ENCODE data around the gene CTLA4. TPM values are rescaled to one million over a fixed set of nuclear protein-coding genes. Genes with fewer than 3 reads are reported as not detected.

The CTLA4 gene
- total and polyA plus RNA-seq, 2 experiments from 2014 or later, result not detected

DNA sequence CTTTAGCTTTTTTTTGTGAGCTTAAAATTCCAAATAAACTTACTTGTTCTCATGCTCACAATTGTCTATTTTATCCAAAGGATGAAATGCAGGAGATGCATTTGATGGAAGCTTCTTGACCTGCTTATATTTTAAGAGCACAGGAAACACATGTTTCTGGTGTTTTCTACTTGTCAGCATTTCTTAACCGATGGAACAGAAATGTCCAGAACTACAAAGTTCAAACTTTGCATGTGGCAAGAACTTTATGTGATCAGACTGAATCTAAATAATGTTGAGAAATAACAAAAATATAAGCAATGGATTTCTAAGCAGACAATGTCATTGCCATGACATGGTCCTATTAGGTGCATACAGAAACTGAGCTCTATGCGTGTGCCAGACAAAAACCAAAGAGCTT is 9.9 kb upstream of the CTLA4 start (continued):
- TF ChIP-seq, protein P1, sequence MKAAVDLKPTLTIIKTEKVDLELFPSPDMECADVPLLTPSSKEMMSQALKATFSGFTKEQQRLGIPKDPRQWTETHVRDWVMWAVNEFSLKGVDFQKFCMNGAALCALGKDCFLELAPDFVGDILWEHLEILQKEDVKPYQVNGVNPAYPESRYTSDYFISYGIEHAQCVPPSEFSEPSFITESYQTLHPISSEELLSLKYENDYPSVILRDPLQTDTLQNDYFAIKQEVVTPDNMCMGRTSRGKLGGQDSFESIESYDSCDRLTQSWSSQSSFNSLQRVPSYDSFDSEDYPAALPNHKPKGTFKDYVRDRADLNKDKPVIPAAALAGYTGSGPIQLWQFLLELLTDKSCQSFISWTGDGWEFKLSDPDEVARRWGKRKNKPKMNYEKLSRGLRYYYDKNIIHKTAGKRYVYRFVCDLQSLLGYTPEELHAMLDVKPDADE (IDR thresholded peaks at IDR 0.05), result no peak

DNA sequence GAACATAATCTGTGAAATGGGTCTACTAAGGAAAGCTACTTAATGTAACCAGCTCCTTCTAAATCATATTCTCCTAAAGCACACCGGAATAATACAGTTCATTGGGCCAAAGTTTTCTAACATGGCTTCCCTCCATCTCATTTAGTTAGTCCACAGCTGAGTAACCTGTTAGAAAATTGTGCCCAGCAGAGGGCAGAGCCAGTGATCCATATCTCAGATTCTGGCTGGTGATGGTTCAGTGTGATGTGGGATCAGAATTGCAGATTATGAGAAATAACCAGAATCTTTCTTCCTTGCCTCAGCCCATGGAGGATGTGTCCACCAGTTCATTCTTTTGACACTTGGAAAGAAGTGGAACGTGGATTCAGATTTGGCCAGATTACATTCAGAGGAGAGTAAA is 9.4 kb upstream of the CTLA4 start:
- Histone ChIP-seq H3F3A (replicated peaks; ENCODE audit: low read depth) (no peaks in the 10 kb centered on the region), H3K79me2 (replicated peaks; ENCODE audit: insufficient read depth) (no peaks in the 10 kb centered on the region), H3K4me1 (ENCODE audit: insufficient read depth) (no peaks in the 10 kb centered on the region), H2AFZ (peak overlapping the region; percentile 1; the same call in 1 of the 2 replicates), H3K4me2 (no peak overlapping the region), H3K36me3 (ENCODE audit: insufficient read depth) (no peaks in the 10 kb centered on the region), H3K27ac (ENCODE audit: low read depth) (no peak overlapping the region), H3K27me3 (ENCODE audit: insufficient read depth) (no peaks in the 10 kb centered on the region), H3K4me3 (no peak overlapping the region), H4K20me1 (replicated peaks; ENCODE audit: insufficient read depth) (no peaks in the 10 kb centered on the region; the same call in 1 of the 2 replicates), H3K9me2 (ENCODE audit: insufficient read depth) (no peaks in the 10 kb centered on the region)
- Mint-ChIP-seq H3K9me3 (no peaks in the 10 kb centered on the region), H3K4me1 (no peaks in the 10 kb centered on the region; the same call in 2 of the 3 replicates), H3K27me3 (ENCODE audit: insufficient read depth, low read depth, poor library complexity) (no peaks in the 10 kb centered on the region), H3K4me3 (no peak overlapping the region), H3K27ac (no peak overlapping the region), H3K36me3 (ENCODE audit: low read depth) (no peaks in the 10 kb centered on the region)
- ATAC-seq, result no peak
- TF ChIP-seq, protein P2, sequence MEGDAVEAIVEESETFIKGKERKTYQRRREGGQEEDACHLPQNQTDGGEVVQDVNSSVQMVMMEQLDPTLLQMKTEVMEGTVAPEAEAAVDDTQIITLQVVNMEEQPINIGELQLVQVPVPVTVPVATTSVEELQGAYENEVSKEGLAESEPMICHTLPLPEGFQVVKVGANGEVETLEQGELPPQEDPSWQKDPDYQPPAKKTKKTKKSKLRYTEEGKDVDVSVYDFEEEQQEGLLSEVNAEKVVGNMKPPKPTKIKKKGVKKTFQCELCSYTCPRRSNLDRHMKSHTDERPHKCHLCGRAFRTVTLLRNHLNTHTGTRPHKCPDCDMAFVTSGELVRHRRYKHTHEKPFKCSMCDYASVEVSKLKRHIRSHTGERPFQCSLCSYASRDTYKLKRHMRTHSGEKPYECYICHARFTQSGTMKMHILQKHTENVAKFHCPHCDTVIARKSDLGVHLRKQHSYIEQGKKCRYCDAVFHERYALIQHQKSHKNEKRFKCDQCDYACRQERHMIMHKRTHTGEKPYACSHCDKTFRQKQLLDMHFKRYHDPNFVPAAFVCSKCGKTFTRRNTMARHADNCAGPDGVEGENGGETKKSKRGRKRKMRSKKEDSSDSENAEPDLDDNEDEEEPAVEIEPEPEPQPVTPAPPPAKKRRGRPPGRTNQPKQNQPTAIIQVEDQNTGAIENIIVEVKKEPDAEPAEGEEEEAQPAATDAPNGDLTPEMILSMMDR (conservative IDR thresholded peaks at IDR 0.05; ENCODE audit: low read depth in 2 of 2), result peak; percentile 39 to 42
- TF ChIP-seq JUNB (IDR thresholded peaks at IDR 0.05; ENCODE audit: unreplicated experiment), result no peak
- TF ChIP-seq EZH2 (IDR thresholded peaks at IDR 0.05; ENCODE audit: low read depth, unreplicated experiment), result no peak
- TF ChIP-seq ZNF114 (CRISPR knock-in tag; IDR thresholded peaks at IDR 0.05), result no peak
- DNase-seq (ENCODE audit: low spot score), result peak; percentile 11

DNA sequence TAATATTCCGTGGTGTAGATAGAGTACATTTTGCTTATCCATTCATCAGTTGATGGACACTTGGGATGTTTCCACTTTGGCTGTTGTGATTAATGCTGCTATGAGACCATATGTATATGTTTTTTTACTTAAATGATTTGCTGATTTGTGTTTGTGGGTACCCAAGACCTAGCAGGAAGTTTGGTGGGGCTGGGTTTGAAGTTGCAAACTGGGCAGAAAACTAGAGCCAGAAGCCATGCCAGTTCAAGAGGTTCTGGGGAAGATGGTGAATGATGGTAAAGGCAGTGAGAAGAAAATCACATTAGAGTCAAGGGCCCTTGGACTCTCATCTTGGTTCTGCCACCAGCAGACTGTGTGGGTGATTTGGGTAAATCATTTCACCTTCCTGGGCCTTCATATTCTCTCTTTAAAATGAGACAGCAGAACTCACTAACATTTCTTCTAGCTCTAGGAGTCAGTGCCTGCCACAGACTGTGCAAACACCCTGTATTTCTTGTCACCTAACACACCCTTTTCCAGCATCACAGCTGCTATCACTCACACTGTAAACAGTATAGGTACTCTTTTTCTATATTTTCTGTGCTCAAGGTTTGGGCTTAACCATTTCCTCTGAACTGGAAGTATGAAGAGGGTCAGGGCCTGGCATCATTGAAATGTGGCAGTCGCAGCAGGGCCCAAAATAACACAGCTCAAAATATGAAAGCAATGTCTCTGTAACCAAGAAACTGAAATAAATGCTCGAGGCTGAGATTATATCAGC is 8.4 kb upstream of the CTLA4 start:
- Histone ChIP-seq H3K4me1 (ENCODE audit: insufficient read depth) (no peaks in the 10 kb centered on the region), H3K79me2 (replicated peaks; ENCODE audit: insufficient read depth) (no peaks in the 10 kb centered on the region), H3F3A (replicated peaks; ENCODE audit: low read depth) (no peaks in the 10 kb centered on the region), H4K20me1 (replicated peaks; ENCODE audit: insufficient read depth) (no peaks in the 10 kb centered on the region; the same call in 1 of the 2 replicates), H3K9me2 (ENCODE audit: insufficient read depth) (no peaks in the 10 kb centered on the region), H3K27ac (ENCODE audit: low read depth) (no peak overlapping the region), H3K4me2 (no peak overlapping the region), H3K4me3 (no peak overlapping the region), H2AFZ (no peak overlapping the region), H3K27me3 (ENCODE audit: insufficient read depth) (no peaks in the 10 kb centered on the region), H3K36me3 (ENCODE audit: insufficient read depth) (no peaks in the 10 kb centered on the region)
- Mint-ChIP-seq H3K27me3 (ENCODE audit: insufficient read depth, low read depth, poor library complexity) (no peaks in the 10 kb centered on the region), H3K27ac (no peak overlapping the region), H3K36me3 (ENCODE audit: low read depth) (no peaks in the 10 kb centered on the region), H3K9me3 (no peaks in the 10 kb centered on the region), H3K4me3 (no peak overlapping the region), H3K4me1 (no peaks in the 10 kb centered on the region; the same call in 2 of the 3 replicates)
- DNase-seq (ENCODE audit: low spot score) (no peak), ATAC-seq (no peak)
- TF ChIP-seq NANOG (IDR thresholded peaks at IDR 0.05; ENCODE audit: borderline replicate concordance) (no peak), POLR2AphosphoS5 (IDR thresholded peaks at IDR 0.05; ENCODE audit: low read depth) (no peak), ZNF331 (CRISPR knock-in tag; IDR thresholded peaks at IDR 0.05; ENCODE audit: low read depth) (no peak), EZH2phosphoT487 (IDR thresholded peaks at IDR 0.05; ENCODE audit: unreplicated experiment) (no peak), JUNB (IDR thresholded peaks at IDR 0.05; ENCODE audit: unreplicated experiment) (no peak), STAT1 (IDR thresholded peaks at IDR 0.05; ENCODE audit: unreplicated experiment) (no peak)
- TF ChIP-seq, protein P3, sequence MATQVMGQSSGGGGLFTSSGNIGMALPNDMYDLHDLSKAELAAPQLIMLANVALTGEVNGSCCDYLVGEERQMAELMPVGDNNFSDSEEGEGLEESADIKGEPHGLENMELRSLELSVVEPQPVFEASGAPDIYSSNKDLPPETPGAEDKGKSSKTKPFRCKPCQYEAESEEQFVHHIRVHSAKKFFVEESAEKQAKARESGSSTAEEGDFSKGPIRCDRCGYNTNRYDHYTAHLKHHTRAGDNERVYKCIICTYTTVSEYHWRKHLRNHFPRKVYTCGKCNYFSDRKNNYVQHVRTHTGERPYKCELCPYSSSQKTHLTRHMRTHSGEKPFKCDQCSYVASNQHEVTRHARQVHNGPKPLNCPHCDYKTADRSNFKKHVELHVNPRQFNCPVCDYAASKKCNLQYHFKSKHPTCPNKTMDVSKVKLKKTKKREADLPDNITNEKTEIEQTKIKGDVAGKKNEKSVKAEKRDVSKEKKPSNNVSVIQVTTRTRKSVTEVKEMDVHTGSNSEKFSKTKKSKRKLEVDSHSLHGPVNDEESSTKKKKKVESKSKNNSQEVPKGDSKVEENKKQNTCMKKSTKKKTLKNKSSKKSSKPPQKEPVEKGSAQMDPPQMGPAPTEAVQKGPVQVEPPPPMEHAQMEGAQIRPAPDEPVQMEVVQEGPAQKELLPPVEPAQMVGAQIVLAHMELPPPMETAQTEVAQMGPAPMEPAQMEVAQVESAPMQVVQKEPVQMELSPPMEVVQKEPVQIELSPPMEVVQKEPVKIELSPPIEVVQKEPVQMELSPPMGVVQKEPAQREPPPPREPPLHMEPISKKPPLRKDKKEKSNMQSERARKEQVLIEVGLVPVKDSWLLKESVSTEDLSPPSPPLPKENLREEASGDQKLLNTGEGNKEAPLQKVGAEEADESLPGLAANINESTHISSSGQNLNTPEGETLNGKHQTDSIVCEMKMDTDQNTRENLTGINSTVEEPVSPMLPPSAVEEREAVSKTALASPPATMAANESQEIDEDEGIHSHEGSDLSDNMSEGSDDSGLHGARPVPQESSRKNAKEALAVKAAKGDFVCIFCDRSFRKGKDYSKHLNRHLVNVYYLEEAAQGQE (IDR thresholded peaks at IDR 0.05; ENCODE audit: unreplicated experiment), result no peak
- TF ChIP-seq, protein P1 (IDR thresholded peaks at IDR 0.05), result no peak
